ENCODE measurements around the gene RPS6KA1. TPM values are rescaled to one million over a fixed set of nuclear protein-coding genes. Genes with fewer than 3 reads are reported as not detected.
"Not testable (repeated sequence)": the region's sequence is repeated elsewhere in the genome, so short reads cannot be mapped to it uniquely, and the experiment has no call there.

Gene RPS6KA1
- total and polyA plus RNA-seq, 2 of the 8 experiments (the other 6 are each of a cell fraction or from before 2014, with no cell fraction given), result 44.3 to 55.0 TPM

- H2BK120ac ChIP-seq (replicated peaks; ENCODE audit: low read depth, low read length); H3K23me2 ChIP-seq (ENCODE audit: low read depth, low read length); H2BK12ac ChIP-seq (ENCODE audit: low read depth, low read length); H4K5ac ChIP-seq (ENCODE audit: insufficient read length, low read depth, low read length); DNase-seq (ENCODE audit: low read depth in 1 of 2, low spot score in 2 of 2); H2BK15ac ChIP-seq (ENCODE audit: low read length); H3K4me3 ChIP-seq (ENCODE audit: extremely low read depth in 1 of 4, insufficient read depth in 2 of 4, low read depth in 3 of 4, low read length in 4 of 4); H3K4ac ChIP-seq (replicated peaks; ENCODE audit: insufficient read length, low read depth, low read length); H3K36me3 ChIP-seq (ENCODE audit: control insufficient read depth in 2 of 4, insufficient read depth in 4 of 4, low read length in 3 of 4); H3K18ac ChIP-seq (ENCODE audit: extremely low read depth, low read length); H2BK20ac ChIP-seq (ENCODE audit: low read length); H2BK5ac ChIP-seq (ENCODE audit: low read depth, low read length); H4K8ac ChIP-seq (ENCODE audit: extremely low read depth, insufficient read depth, low read length); H3K23ac ChIP-seq (ENCODE audit: insufficient read length); H3K56ac ChIP-seq (replicated peaks; ENCODE audit: insufficient read length, low read depth, low read length); H3K79me2 ChIP-seq (ENCODE audit: control insufficient read depth in 1 of 2, insufficient read depth in 2 of 2, low read length in 2 of 2); H3K4me1 ChIP-seq (replicated peaks in 1 of 4; ENCODE audit: control insufficient read depth in 3 of 4, insufficient read depth in 4 of 4, low read length in 3 of 4); H2AFZ ChIP-seq (ENCODE audit: low read length); H3K14ac ChIP-seq (ENCODE audit: insufficient read length); H3K27ac ChIP-seq (ENCODE audit: low read depth, low read length); H4K91ac ChIP-seq (replicated peaks; ENCODE audit: insufficient read length, low read length); H3K4me2 ChIP-seq (ENCODE audit: insufficient read depth in 1 of 2, low read depth in 2 of 2, low read length in 2 of 2); H4K20me1 ChIP-seq (replicated peaks in 1 of 2; ENCODE audit: control insufficient read depth in 1 of 2, insufficient read depth in 2 of 2, low read length in 2 of 2); H2AK5ac ChIP-seq (ENCODE audit: low read depth, low read length); H3K9me3 ChIP-seq (ENCODE audit: insufficient read depth in 2 of 2, low read depth in 1 of 2, low read length in 1 of 2); H3K9ac ChIP-seq (replicated peaks in 1 of 4; ENCODE audit: extremely low read depth in 1 of 4, low read depth in 3 of 4, low read length in 3 of 4); FAIRE-seq; H3K79me1 ChIP-seq (ENCODE audit: low read depth, low read length); H3K27me3 ChIP-seq (replicated peaks in 1 of 4; ENCODE audit: control insufficient read depth in 3 of 4, extremely low read depth in 1 of 4, insufficient read depth in 3 of 4, low read length in 3 of 4): not testable (repeated sequence)
- ChIA-PET POLR2A (ENCODE audit: partially characterized antibody) (interaction anchor here (1.0 kb wide), 1 partner anchor 34 kb away, joined by 3 read pairs; no protein-coding TSS in a partner anchor), CTCF (ENCODE audit: partially characterized antibody) (interaction anchor here (0.7 to 2.2 kb wide), 20 partner anchors 9 to 283 kb away, joined by 3 to 23 read pairs (median 4); no protein-coding TSS in a partner anchor)
- 79% methylated on average over 4 of the region's 4 CpGs; no CpG with 5 or more reads in 1 of the 2 experiments for whole genome bisulfite sequencing, 2 experiments (ENCODE audit: extremely low coverage in 1 of 2, insufficient coverage in 1 of 2, insufficient read length in 1 of 2, insufficient replicate concordance in 2 of 2, low coverage in 1 of 2, low lambda C conversion rate in 2 of 2, missing lambda C conversion rate in 1 of 2)
These were observed 55.0 kb downstream of the RPS6KA1 start for GRCh38 chr1:26584588-26584987.

Measured in H1 (cell line).